Left hindlimb (tissue), 1 donor: ENCODE results near the gene PODN.
A peak's percentile ranks its signal among the peaks of the same experiment; 100 is the strongest.

Experiments
- DNase-seq: peaks from one replicate; pipeline ENCODE4 v3.0.0-alpha.2; 2018

The PODN gene

DNA sequence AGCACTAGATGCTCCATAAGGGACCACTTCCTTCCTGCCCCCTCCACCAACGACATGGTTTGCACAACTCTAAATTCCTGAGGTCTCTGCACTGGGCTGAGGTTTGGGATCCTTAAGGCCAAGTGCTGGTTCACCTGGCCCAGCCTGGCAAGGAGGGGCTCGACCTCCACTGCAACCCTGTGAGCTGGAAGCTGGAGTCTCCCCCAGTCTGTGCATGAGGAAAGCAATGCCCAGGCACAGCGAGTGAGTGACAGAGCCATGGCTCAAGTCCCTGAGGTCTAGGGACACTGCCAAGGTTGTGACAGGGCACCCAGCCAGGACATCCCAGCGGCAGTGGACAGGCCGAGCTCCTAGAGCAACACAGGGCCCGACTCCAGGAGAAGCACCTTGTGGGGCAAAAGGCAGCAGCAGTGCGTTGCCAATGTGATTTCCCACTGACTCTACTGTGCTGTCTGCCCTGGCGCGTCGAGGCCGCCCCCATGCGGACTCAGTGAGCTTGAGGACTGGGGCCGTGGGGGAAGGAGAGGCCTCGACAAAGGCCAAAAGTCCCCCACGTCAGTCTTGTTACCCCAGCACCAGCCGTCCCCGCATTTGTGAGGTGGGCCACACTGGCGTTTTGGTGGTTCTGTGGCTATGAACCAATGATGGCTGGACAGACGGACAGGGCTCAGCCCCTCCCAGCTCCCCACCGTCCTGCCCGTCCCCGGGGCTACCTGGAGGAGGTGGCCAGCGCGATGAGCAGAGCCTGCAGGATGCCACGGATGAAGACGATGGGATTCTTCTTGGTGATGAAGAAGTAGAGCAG is 30.0 kb downstream of the PODN start:
- no peak for DNase-seq

DNA sequence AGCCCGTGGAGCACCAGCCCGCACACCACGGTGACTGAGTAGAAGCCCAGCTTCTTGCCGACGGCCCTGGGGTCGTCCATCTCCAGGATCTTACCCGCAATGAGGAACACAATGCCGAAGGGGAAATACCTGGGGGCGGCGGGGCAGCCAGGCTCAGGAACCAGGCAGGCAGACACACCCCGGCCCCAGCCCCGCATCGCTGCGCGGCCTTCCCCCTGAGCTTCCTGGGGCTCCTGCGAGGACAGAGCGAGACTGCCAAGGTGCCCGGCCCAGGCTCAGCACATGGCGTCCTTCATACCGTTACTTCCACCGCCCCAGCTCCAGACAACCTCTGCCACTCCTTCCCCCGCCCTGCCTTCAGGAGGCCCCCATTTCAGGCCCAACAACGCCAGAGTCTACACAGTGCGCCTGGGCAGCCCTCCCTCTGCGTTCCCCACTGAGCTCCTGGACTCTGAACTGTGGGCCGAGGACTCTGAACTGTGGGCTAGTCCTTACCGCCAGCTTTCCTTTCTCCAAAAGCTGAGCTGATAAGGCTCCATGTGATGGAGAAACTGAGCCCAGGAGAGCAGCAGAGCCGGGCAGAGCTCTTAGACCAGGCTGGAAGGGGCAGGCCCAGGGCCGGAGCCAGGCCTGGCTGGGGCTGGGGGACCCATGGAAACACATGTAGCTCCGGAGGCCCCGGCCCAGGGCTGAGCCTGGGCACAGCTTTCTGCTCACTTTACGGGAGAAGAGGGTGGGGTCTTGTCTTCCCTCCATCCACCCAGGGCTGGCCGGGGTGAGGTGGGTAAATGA is 30.8 kb downstream of the PODN start:
- no peak for DNase-seq

DNA sequence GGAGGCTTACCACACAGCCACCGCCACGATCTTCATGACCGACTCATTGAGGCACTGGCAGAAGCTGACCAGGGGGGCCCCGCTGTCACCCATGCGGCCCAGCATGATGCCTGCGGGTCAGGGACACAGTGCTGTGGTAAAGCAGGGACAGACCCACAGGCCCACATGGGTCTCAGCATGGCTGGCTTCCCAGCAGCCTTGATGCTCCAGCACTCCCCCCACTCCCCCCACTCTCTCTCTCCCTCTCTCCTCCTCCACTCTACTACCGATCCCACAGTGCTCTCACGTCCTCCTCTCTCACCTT is 31.4 kb downstream of the PODN start:
- DNase-seq = no peak

DNA sequence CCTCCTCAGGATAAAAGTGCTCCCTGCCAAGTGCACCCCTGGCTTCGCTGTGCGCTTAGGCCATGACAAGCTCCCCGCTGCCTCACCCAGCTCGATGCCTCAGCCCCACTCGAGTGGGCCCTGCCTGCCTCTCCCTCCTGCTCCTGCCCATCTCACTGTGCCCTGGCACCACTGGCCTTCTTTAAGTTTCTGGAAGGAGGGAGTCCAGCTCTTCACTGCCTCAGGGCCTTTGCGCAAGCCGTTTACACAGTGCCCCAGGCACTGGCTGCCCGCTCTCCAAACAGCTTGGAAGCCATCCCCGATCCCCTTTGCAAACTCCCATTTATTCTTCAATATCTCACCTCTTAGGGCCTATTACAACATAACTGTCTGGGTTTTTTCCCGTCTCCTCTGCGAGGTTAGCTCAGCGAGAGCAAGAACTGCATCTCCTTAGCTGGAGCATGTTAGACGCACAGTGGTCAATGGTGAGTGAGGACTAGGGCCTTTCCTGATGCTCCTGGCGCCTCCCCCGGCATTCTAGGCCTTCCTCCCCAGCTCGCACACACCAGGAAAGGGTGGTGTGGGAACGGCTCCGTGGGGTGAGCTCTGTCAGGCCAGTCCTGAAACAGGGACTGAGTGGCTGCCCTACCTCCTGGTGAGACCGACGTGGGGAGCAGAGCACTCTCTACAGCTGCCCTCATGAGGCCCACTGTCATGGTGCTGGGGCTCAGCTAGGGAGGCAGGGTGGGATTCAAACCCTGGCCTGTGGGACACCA is 31.9 kb downstream of the PODN start:
- no peak for DNase-seq

DNA sequence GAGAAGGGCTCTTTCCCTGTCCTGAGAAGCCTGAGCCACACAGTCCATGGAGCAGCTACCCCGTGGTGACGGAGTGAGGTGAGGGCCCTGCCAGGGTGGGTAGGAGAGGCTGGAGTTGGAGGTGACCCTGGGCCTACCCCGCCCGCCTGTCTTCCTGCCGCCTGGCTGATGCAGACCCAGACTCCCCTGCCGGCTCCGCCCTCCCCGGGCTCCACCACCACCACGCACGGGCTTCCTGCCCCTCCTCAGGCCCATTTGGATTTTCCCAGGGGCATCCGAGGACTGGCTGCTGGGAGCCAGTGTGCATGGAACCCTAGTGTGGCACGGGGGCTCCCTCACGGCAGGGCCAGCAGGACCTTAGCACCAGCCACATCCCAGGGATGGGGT is 32.5 kb downstream of the PODN start:
- no peak for DNase-seq

DNA sequence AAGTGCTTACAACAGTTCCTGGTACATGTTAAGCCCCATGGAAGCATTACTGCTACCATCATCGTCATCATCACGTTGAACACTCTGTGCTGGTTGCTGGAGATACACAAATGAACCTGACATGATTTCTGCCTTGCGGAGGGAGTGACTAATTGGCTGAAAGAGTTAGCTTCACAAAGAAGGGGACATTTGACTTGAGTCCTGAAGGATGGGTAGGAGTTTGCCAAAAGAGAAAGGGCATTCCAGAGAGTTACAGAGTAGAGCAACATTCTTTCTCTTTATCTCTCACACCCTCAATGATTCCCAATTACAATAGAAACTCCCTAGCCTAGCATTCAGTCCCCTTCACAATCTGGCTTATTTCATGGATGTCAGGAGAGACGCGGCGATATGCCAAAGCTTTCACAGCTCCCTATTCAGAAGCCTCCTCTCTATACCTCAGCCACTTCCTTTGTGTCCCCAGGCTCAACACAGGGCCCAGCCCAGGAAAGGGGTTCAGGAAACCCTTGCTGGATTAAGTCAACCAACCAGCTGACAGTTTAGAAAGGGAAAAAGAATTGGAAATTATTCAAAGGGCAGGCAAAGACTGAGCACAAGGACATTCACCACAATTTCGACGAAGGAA is 42.4 kb downstream of the PODN start:
- no peak for DNase-seq

DNA sequence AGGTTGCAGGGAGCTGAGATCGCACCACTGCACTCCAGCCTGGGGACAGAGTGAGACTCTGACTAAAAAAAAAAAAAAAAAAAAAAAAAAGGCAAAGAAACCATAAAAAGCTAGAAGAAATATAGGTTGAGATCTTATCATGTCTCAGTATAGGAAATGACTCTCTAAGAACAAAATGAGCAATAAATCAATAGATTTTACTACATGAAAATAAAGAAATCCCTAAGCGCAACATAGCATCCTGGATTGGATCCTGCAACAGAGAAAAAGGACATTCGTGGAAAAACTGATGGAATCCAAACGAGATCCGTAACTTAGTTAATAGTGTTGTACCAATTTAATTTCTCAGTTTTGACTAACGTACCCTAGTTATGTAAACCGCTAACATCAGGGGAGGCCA is 45.1 kb downstream of the PODN start:
- no peak for DNase-seq

DNA sequence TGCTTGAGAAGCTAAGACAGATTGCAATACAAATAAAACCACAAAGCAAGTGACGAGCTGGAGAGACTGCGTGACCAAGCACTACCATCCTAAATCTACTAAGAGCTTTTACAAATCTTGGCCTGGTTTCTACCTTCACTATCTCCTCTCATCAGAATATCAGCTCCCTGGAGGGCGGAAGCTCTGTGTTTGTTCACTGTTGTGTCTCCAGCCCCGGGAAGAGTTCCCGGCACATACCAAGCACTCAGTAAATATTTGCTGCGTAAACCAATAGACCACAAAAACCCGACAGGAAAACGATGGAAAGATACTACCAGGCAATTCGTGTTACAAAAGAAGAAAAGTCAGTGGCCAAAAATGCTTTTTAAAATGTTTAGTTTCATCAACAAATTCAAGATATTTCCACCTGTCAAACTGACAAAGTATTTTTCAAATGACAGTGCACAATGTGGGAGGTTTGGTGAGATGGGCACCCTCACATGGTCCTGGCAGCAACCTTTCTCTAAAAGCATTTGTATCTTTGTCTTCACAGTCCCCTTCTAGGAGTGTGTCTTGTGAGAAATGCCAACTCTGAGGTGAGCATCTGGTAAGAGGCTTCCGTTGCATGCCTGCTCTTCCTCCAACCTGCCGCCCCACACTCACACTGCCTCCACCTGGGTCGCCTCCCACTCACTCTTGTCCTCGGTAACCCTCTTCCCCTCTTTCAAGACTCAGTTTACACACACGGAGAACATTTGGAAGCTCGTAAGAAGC is 45.7 kb downstream of the PODN start:
- no peak for DNase-seq

DNA sequence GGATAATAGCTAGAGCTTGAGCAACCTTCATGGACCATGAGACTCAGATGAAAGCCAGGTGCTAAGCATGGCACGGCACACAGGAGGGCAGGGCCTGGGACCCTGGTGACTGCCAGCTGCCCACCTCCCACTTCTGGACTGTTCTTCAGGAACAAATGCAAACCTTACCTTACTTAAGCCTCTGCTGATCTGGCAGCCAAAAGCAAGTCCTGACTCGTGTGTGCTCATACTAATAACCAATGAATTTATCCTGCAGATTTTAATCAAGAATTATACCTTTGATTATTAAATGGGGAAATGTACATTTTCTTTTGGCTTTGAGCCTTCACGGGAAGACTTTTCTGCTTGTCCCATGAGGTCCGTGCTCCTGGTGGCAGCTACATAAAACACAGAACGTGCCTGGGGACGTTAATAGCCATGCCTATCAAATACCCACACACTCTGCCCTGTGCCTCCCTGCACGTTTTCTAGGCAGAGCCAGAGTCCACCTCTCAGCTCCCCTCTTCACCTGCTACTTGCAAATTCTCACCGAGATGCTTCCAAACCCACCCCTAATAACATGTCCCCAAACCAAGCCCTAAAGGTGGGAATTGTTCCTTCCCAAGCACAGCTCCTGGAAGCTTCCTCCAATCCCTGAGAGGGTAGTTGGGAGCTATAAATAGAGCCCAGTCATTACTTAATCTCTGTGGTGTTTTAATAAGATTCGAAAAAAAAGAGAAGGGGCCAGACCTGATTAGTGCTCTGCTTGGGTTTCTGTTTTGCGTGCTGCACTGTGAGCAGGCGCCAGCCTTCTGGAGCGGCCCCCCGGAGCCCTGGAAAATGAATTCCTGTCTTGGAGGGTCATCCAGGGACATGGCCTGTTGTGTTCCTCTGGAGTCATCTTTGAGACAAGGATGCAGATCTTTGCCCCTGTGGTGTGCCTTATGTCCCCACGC is 46.9 kb downstream of the PODN start:
- no peak for DNase-seq

DNA sequence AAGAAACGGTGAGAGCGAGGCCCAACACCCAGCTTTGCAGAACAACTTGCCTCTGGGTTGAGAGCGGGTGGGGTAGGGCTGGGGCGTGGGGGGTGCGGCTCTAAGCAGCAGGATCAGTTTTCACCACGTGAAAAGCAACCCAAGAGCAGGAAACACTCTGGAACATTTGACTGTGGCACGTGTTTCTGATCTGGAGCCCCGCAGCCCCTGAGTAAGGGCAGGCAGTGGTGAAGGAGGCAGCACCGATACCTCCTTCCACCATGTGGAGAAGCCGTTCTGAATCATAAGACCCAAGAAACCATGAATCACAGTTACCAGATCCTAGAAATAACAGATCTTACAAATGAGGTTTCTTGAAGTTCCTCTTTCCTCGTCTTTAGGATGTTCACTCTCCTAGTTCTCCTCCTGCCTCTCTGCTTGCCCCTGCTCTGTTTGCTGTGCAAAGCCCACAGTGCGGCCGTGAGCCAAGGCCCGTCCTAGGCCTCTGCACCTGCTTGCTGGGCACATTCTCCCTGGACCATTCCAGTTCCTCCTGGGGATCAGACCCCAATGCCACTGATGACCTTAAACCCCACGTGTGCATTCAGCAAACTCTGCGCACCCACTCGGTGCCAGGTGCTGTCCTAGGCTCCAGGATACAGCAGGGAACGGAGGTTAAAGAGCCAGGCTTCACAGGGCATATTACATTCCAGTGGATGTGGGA is 48.5 kb downstream of the PODN start:
- no peak for DNase-seq

DNA sequence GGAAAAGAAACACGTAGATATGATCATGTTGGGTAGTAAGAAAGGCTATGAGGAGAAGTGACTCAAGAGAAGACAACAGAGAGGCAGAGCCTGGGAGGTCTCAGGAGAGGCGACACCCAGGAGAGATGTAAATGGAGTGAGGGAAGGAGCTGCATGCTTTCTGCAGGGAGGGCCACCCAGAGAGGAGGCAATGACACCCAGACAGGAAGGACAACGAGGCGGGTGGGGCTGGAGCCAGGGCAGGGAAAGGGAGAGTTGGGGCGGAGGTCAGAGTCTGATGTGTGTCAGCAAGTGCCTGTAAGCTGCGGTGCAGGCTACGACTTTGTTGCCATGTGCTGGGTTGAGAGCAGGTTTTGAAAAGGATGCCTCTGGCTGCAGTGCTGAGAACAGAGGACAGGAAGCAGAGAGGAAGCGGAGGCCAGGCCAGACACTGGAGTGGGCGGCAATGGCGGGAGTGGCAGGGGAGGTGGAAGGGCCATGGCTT is 49.1 kb downstream of the PODN start:
- DNase-seq = no peak

DNA sequence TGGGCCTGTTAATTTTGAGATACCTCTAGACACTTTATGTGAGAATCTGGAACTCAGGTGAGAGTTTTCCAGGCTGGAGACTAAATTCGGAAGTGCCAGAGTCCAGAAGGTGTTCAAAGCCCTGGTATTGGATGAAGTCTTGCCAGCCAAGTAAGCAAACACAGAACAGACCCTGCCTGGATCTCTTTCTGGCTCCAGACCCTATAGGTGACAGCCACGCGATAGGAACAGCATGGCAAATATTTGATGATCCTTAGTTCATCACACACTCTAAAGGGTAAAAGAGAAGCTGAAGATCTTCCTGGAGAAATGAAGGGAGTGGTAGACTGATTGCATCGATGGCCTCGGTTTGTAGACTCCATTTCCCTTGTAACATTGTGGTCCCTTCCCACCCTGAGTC is 49.7 kb downstream of the PODN start:
- DNase-seq = no peak

DNA sequence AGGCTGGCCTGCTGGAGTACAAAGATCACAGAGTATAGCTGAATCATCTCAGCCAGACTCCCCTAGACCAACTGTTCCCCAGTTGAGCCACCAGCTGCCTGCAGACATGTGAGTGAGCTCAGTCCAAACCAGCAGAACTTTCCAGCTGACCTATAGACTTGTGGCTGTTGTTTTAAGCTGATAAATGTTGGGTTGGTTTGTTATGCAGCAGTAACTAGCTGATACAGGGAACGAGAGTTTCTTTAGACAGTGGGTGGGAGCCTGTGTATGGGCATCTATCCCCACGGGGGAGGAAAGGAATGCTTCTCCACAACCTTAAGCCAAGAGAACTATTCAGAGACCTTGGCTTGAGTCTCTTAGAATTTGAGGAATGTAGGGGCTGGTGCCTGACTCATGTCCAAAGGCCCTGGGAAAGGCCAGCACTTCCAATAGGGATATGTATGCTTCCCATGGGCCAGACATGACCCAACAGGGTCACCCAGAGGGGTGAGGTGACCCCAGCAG is 50.3 kb downstream of the PODN start:
- DNase-seq = no peak

DNA sequence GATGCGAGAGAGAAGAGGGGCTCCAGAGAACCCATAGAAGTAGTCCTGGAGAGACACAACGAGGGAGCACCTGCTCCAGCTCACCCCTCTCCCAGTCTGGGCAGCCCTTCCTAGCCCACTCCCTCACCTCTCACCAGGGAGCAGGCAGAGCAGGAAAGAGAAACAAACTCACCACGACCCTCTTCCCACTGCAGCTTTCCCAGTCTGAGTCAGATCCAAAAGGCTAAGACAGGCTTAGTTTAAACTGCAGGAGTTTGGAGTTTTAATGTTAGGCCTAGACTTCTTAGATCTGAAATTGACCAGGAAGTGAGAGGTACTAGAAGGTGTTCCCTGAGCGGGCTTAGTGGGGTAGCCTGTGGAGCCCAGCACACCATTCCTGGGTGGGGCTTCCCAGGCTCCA is 50.8 kb downstream of the PODN start:
- DNase-seq = no peak

DNA sequence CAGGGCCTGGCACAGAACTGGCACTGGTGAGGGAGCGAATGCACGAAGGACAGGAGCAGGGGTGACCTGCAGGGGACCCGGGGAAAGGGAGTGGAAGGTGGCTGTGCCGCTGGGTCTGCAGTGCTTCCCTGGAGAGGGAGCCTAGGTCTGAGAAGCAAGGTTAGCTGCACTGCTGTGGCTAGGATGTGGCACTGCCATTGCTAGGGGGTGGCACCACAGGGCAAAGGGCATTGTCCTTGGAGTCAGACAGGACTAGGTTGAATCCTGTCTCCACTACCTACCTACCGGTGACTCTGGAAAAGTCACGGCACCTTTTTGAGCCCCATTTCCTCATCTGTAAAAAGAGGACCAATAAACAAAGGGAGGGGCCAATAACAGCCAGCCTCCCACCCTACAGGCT is 52.1 kb downstream of the PODN start:
- no peak for DNase-seq

DNA sequence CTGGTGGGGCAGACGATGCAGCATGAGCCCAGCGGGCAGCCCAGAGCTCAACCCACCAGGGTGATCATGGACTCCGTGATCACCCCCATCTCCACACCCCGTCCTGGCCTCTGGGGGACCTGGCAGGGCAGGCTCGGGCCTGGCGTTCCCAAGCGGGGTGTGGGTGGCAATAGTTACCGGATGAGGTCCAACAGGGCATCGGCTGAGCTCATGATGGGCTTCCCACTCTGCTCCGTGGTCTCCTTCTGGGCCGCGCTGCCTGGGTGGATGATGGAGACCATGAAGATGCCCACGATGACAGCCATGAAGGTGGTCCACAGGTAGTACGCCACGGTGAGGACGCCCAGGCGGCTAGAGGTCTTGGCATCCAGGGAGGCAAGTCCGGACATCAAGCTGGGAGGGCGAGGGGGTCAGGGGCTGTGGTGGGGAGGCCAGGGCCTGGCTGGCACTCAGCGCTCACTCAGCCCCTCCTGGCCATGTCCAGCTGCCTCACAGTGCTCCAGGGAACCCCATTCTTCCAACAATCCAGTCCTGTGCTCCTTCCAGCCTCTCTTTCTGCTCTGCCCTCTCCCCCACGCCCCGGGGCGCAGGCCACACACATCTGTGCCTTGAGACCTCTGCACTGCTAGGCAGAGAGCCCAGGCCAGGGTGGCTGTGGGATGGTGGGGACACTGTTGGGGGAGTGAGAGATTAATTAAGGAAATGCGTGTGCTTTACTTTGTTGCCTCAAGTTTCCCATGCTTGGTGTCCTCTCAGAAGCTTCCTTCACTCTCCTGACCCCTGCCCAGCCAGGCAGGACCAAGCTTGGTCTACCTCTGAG is 52.8 kb downstream of the PODN start:
- peak; percentile 5 for DNase-seq

DNA sequence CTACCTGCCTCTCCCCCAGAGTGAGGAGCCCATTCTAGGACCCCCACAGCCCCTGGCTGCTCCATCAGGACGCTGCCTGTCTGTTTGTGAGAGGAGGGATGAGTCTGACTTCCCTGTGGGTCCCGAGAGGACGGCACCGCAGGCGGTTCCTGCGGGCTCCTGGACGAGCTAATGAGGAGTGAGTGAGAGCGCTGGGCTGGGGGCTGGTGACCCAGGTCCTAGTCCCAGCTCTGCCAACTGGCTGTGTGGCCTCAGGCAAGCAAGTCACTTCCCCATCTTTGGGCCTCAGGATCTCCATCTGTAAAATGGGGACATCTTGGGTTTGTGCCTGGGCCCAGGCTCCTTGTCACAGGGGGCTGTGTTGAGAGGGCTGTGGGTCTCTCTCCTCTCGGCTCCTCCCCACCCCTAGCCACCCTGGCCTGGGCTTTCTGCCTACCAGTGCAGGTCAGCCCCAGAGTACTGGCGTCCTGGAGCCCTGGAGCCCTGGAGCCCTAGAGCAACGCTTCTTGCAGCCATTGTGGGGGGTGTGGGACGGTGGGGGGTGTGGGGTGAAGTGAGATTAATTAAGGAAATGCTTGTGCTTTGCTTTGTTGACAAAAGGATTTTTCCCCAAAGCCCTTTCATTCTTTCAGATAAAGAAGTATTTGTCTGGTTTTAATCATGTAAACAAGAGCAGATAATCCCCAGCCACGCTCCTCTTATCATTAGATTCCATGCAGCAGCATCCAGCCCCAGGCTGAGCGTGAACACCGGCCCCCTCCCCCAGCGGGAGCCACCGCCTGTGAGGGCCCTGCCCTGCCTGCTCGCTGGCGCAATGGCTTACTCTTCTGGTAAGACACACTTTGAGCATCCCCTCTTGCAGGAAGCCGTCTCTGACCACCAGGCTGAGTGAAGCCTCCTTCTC is 53.6 kb downstream of the PODN start:
- DNase-seq = peak; percentile 22

DNA sequence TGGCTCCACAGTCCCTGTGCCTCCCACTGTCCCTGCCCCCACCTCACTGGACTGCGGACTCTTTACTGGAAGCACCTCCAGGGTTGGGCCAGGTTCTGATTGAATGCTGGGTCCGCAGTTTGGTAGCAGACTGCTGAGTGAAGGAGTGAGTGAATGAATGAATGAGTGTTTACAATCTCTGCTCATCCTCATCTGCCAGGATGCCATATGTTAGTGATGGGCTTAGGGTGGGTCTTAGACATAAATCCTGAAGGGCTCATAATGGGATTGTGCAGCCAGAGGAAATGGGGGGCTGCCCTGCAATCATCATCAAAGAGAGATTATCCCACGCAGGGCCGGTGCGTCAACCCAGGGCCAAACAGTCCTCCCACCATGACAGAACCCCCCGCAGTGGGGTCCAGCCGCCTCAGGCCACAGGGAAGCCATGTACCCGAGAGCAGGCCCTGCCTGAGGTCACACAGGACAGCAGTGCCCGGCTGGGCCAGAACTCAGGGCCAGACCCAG is 54.3 kb downstream of the PODN start:
- DNase-seq = peak; percentile 7
